H1 (cell line): ENCODE measurements around the gene CPO. TPM values are rescaled to one million over a fixed set of nuclear protein-coding genes. Genes with fewer than 3 reads are reported as not detected.

Experiments
- CTCF ChIA-PET: fragments of 300-600 bp; sonication (Branson Sonifier 250); formaldehyde crosslinking; loops from one replicate; lab custom pipeline; 2021; ENCODE audit not compliant: partially characterized antibody; lab: Charles Lee
- POLR2A ChIA-PET: fragments of 300-600 bp; sonication (Branson Sonifier 250); formaldehyde crosslinking; loops from one replicate; lab custom pipeline; 2021; ENCODE audit warnings: inconsistent platforms; ENCODE audit not compliant: partially characterized antibody; lab: Charles Lee
- DNase-seq, 2 experiments: peaks; one replicate each; pipeline versions ENCODE4 v3.0.0 to v3.0.0-alpha.2; 2010 to 2022; ENCODE audit warnings: low spot score in 2 of 2, low read depth in 1 of 2, mixed read lengths in 1 of 2
- FAIRE-seq: peaks from 2 replicates; lab custom pipeline; 2011; peaks lifted over from hg19 to GRCh38; lab: Jason Lieb, UNC
- H2AFZ ChIP-seq: 2 replicates; pipeline ENCODE4 v1.8.1; 2012; ENCODE audit warnings: low read length, inconsistent platforms
- H2AK5ac ChIP-seq: 2 replicates; pipeline ENCODE4 v1.6.1; 2013; ENCODE audit warnings: low read depth, low read length
- H2BK120ac ChIP-seq: replicated peaks from 2 replicates; pipeline ENCODE3; 2013; ENCODE audit warnings: low read depth, low read length, inconsistent platforms
- H2BK12ac ChIP-seq: 2 replicates; pipeline ENCODE4 v1.6.1; 2013; ENCODE audit warnings: low read depth, low read length
- H2BK15ac ChIP-seq: 2 replicates; pipeline ENCODE4 v1.6.1; 2013; ENCODE audit warnings: low read length
- H2BK20ac ChIP-seq: 2 replicates; pipeline ENCODE4 v1.6.1; 2013; ENCODE audit warnings: low read length
- H2BK5ac ChIP-seq: 2 replicates; pipeline ENCODE4 v1.6.1; 2013; ENCODE audit warnings: low read depth, low read length
- H3K14ac ChIP-seq: 2 replicates; pipeline ENCODE4 v1.6.1; 2013; ENCODE audit warnings: inconsistent platforms; ENCODE audit not compliant: insufficient read length
- H3K18ac ChIP-seq: 2 replicates; pipeline ENCODE4 v1.6.1; 2013; ENCODE audit warnings: low read length; ENCODE audit errors: extremely low read depth
- H3K23ac ChIP-seq: 2 replicates; pipeline ENCODE4 v1.6.1; 2013; ENCODE audit warnings: inconsistent platforms; ENCODE audit not compliant: insufficient read length
- H3K23me2 ChIP-seq: 2 replicates; pipeline ENCODE4 v1.6.1; 2013; ENCODE audit warnings: low read depth, low read length
- H3K27ac ChIP-seq: 2 replicates; pipeline ENCODE4 v1.6.1; 2011; ENCODE audit warnings: low read depth, low read length, inconsistent platforms
- H3K27me3 ChIP-seq, 4 experiments: replicated peaks in 1 of 4; 1 replicate in 1 of 4; 2 replicates in 3 of 4; pipeline versions ENCODE4 v1.6.1 to v1.8.1; 2011 to 2013; ENCODE audit warnings: low read length in 3 of 4, mild to moderate bottlenecking in 3 of 4, inconsistent platforms in 2 of 4, mixed read lengths in 2 of 4, moderate library complexity in 1 of 4; ENCODE audit not compliant: control insufficient read depth in 3 of 4, insufficient read depth in 3 of 4; ENCODE audit errors: extremely low read depth in 1 of 4
- H3K36me3 ChIP-seq, 4 experiments: 2 replicates each; pipeline versions ENCODE4 v1.6.1 to v1.8.1; 2011 to 2013; ENCODE audit warnings: mild to moderate bottlenecking in 4 of 4, low read length in 3 of 4, moderate library complexity in 2 of 4, control low read depth in 1 of 4, inconsistent platforms in 1 of 4; ENCODE audit not compliant: insufficient read depth in 4 of 4, control insufficient read depth in 2 of 4
- H3K4ac ChIP-seq: replicated peaks from 2 replicates; pipeline ENCODE3; 2013; ENCODE audit warnings: low read length, low read depth, mixed read lengths, inconsistent platforms; ENCODE audit not compliant: insufficient read length
- H3K4me1 ChIP-seq, 4 experiments: replicated peaks in 1 of 4; 1 replicate in 1 of 4; 2 replicates in 3 of 4; pipeline versions ENCODE4 v1.6.1 to v1.8.1; 2011 to 2013; ENCODE audit warnings: low read length in 3 of 4, inconsistent platforms in 2 of 4, mixed read lengths in 1 of 4; ENCODE audit not compliant: insufficient read depth in 4 of 4, control insufficient read depth in 3 of 4
- H3K4me2 ChIP-seq, 2 experiments: 2 replicates each; pipeline versions ENCODE4 v1.6.1 to v1.8.1; 2011 to 2013; ENCODE audit warnings: low read depth in 2 of 2, low read length in 2 of 2, control low read depth in 1 of 2, inconsistent platforms in 1 of 2, mild to moderate bottlenecking in 1 of 2; ENCODE audit not compliant: insufficient read depth in 1 of 2
- H3K4me3 ChIP-seq, 4 experiments: fragments of 200-600, 300-600 bp in 1 of 4; sonication (generic), shearing (Covaris generic), sonication (Bioruptor Twin) in 1 of 4; 2 replicates each; pipeline versions ENCODE4 v1.5.1 to v1.8.1; 2011 to 2016; ENCODE audit warnings: low read length in 4 of 4, low read depth in 3 of 4, control low read depth in 2 of 4, inconsistent platforms in 2 of 4, mild to moderate bottlenecking in 2 of 4, mixed read lengths in 1 of 4, moderate library complexity in 1 of 4; ENCODE audit not compliant: insufficient read depth in 2 of 4; ENCODE audit errors: extremely low read depth in 1 of 4
- H3K56ac ChIP-seq: replicated peaks from 2 replicates; pipeline ENCODE3; 2013; ENCODE audit warnings: low read depth, mild to moderate bottlenecking, mixed read lengths, low read length, inconsistent platforms; ENCODE audit not compliant: insufficient read length
- H3K79me1 ChIP-seq: 2 replicates; pipeline ENCODE4 v1.6.1; 2013; ENCODE audit warnings: low read depth, low read length, control low read depth
- H3K79me2 ChIP-seq, 2 experiments: 2 replicates each; pipeline versions ENCODE4 v1.6.1 to v1.8.1; 2012 to 2013; ENCODE audit warnings: low read length in 2 of 2, mild to moderate bottlenecking in 2 of 2, inconsistent platforms in 1 of 2; ENCODE audit not compliant: insufficient read depth in 2 of 2, control insufficient read depth in 1 of 2
- H3K9ac ChIP-seq, 4 experiments: replicated peaks in 1 of 4; 1 replicate in 1 of 4; 2 replicates in 3 of 4; pipeline versions ENCODE4 v1.6.1 to v1.8.1; 2011 to 2013; ENCODE audit warnings: low read depth in 3 of 4, low read length in 3 of 4, control low read depth in 2 of 4, mild to moderate bottlenecking in 2 of 4, moderate library complexity in 2 of 4, inconsistent platforms in 1 of 4; ENCODE audit errors: extremely low read depth in 1 of 4
- H3K9me3 ChIP-seq, 2 experiments: 2 replicates each; pipeline versions ENCODE4 v1.6.1 to v1.8.1; 2012 to 2013; ENCODE audit warnings: mild to moderate bottlenecking in 2 of 2, moderate library complexity in 2 of 2, control low read depth in 1 of 2, inconsistent platforms in 1 of 2, low read depth in 1 of 2, low read length in 1 of 2, mixed read lengths in 1 of 2; ENCODE audit not compliant: insufficient read depth in 2 of 2
- H4K20me1 ChIP-seq, 2 experiments: replicated peaks in 1 of 2; 2 replicates each; pipeline versions ENCODE3 to v1.8.1; 2011 to 2013; ENCODE audit warnings: inconsistent platforms in 2 of 2, low read length in 2 of 2, mild to moderate bottlenecking in 1 of 2; ENCODE audit not compliant: insufficient read depth in 2 of 2, control insufficient read depth in 1 of 2
- H4K5ac ChIP-seq: 2 replicates; pipeline ENCODE4 v1.6.1; 2013; ENCODE audit warnings: low read length, low read depth, mixed read lengths, inconsistent platforms; ENCODE audit not compliant: insufficient read length
- H4K8ac ChIP-seq: 2 replicates; pipeline ENCODE4 v1.8.0; 2013; ENCODE audit warnings: mild to moderate bottlenecking, moderate library complexity, low read length, inconsistent platforms; ENCODE audit not compliant: insufficient read depth; ENCODE audit errors: extremely low read depth
- H4K91ac ChIP-seq: replicated peaks from 2 replicates; pipeline ENCODE3; 2013; ENCODE audit warnings: low read length, mixed read lengths, inconsistent platforms; ENCODE audit not compliant: insufficient read length
- ASH2L ChIP-seq: fragments of 200-600, 300-600 bp; sonication (generic); IDR thresholded peaks from one replicate; pipeline ENCODE4 v1.7.1; 2017; ENCODE audit warnings: low read length
- BCL11A ChIP-seq, 2 experiments: IDR thresholded peaks; one replicate each; pipeline ENCODE4 v1.6.1; 2011; ENCODE audit warnings: low read depth in 2 of 2, low read length in 2 of 2, mild to moderate bottlenecking in 2 of 2
- CEBPB ChIP-seq: IDR thresholded peaks from 2 replicates; pipeline ENCODE4 v1.6.1; 2012; ENCODE audit warnings: low read depth, low read length
- CHD1 ChIP-seq: IDR thresholded peaks from 2 replicates; pipeline ENCODE4 v1.6.1; 2012; ENCODE audit warnings: low read depth, low read length, improper control_type of control experiment
- HDAC2 ChIP-seq, 2 experiments: fragments of 300-600 bp in 1 of 2; sonication (generic) in 1 of 2; IDR thresholded peaks; 2 replicates each; pipeline ENCODE4 v1.6.1; 2011 to 2012; ENCODE audit warnings: low read depth in 2 of 2, low read length in 2 of 2, mild to moderate bottlenecking in 2 of 2, moderate library complexity in 2 of 2, borderline replicate concordance in 1 of 2, inconsistent platforms in 1 of 2
- KDM1A ChIP-seq: fragments of 200-600, 300-600 bp; sonication (generic); IDR thresholded peaks from 2 replicates; pipeline ENCODE4 v1.7.1; 2016; ENCODE audit warnings: mild to moderate bottlenecking, low read length, borderline replicate concordance
- KDM5A ChIP-seq: fragments of 200-600 bp; IDR thresholded peaks from 2 replicates; pipeline ENCODE4 v1.7.1; 2012; ENCODE audit warnings: mild to moderate bottlenecking, low read length, inconsistent platforms, mixed read lengths
- SIRT6 ChIP-seq: IDR thresholded peaks from one replicate; pipeline ENCODE4 v1.7.1; 2012; ENCODE audit warnings: low read length, inconsistent platforms
- SUZ12 ChIP-seq: fragments of 200-600 bp; sonication (generic); IDR thresholded peaks from 2 replicates; pipeline ENCODE4 v1.6.1; 2012; ENCODE audit warnings: mild to moderate bottlenecking, inconsistent platforms, low read length, moderate library complexity, mixed read lengths
- TAF1 ChIP-seq: IDR thresholded peaks from 2 replicates; pipeline ENCODE4 v1.6.1; 2011; ENCODE audit warnings: mild to moderate bottlenecking, low read depth, low read length
- YY1 ChIP-seq: IDR thresholded peaks from 2 replicates; pipeline ENCODE4 v1.6.1; 2011; ENCODE audit warnings: low read depth, mild to moderate bottlenecking, low read length
- WGBS, 2 experiments: shearing (Covaris generic) in 1 of 2; methylation state at CpG; one replicate each; pipeline versions ENCODE4 v1.1.6 to v1.1.7; 2013 to 2015; ENCODE audit warnings: low lambda C conversion rate in 2 of 2, mixed read lengths in 2 of 2, inconsistent platforms in 1 of 2, low coverage in 1 of 2, missing lambda C conversion rate in 1 of 2; ENCODE audit not compliant: insufficient replicate concordance in 2 of 2, insufficient coverage in 1 of 2, insufficient read length in 1 of 2; ENCODE audit errors: extremely low coverage in 1 of 2, missing lambda C conversion rate in 1 of 2; 5-methylcytosine and 5-hydroxymethylcytosine counted together
- polyA plus RNA-seq, 7 experiments: library from polyadenylated mRNA; depleted of rRNA in 3 of 7; stranded (reverse) in 5 of 7; unstranded in 2 of 7; fragments of >200 nt in 5 of 7; fragments of 200-250 nt in 2 of 7; gene quantifications; 1 replicate in 5 of 7; 2 replicates in 1 of 7; 4 replicates in 1 of 7; pipeline versions ENCODE4 v1.2.1 to v1.2.3, GENCODE V29; 2011 to 2013; ENCODE audit warnings: missing spikeins in 2 of 7, mixed read lengths in 2 of 7
- total RNA-seq: library from RNA; stranded (reverse); fragmentation: NEBNext Ultra II Directional; extraction: Animal tissue kit (Norgen Biotek cat#: 25700); gene quantifications from 2 replicates; pipeline ENCODE4 v1.2.1, GENCODE V29; 2021

Gene CPO
- total and polyA plus RNA-seq, 2 of the 8 experiments (the other 6 are each of a cell fraction or from before 2014, with no cell fraction given): 1.3 TPM

- Histone ChIP-seq H2BK15ac (no peak overlapping the region), H3K9ac (no peak overlapping the region), H3K4ac (no peak overlapping the region), H2AK5ac (0 out of 2 replicates have a peak overlapping the region, but pooled peaks have one; percentile 29), H3K4me2 (peak overlapping the region; percentile 26 to 35; a peak in 3 of 4 replicates), H2BK5ac (peak overlapping the region; percentile 82; the same call in 1 of the 2 replicates), H2BK120ac (peak overlapping the region; percentile 2), H3K4me1 (peaks cover 0 to 18% (median 6%) of the 10 kb centered on the region in 4 experiments; a peak in 5 of 7 replicates), H3K27ac (peak overlapping the region; percentile 76), H3K14ac (no peak overlapping the region), H3K9me3 (no peaks in the 10 kb centered on the region), H3K18ac (peak overlapping the region; percentile 86), H2AFZ (no peak overlapping the region), H3K79me1 (no peaks in the 10 kb centered on the region), H4K5ac (peak overlapping the region; percentile 84), H3K79me2 (no peaks in the 10 kb centered on the region), H4K20me1 (no peaks in the 10 kb centered on the region), H3K36me3 (no peaks in the 10 kb centered on the region), H2BK12ac (peak overlapping the region; percentile 32; the same call in 1 of the 2 replicates), H3K23ac (no peak overlapping the region), H3K56ac (no peak overlapping the region), H4K8ac (no peak overlapping the region), H3K4me3 (peak overlapping the region in 1 of 4 experiments; percentile 40; a peak in 2 of 8 replicates), H2BK20ac (peak overlapping the region; percentile 73), H3K23me2 (no peaks in the 10 kb centered on the region), H3K27me3 (no peaks in the 10 kb centered on the region), H4K91ac (peak overlapping the region; percentile 72)
- DNase-seq (peak in 1 of 2 experiments; percentile 63), FAIRE-seq (peak; percentile 98)
- 67% methylated on average over 1 of the region's 1 CpG; no CpG with 5 or more reads in 1 of the 2 experiments for WGBS, 2 experiments
- ChIA-PET POLR2A (interaction anchor here (0.8 to 1.3 kb wide), 5 partner anchors 10 to 159 kb away, joined by 3 to 5 read pairs (median 3); no protein-coding TSS in a partner anchor), CTCF (interaction anchor here (0.6 to 2.5 kb wide), 13 partner anchors 9 to 491 kb away, joined by 3 to 6 read pairs (median 3); no protein-coding TSS in a partner anchor)
- TF ChIP-seq SIRT6: no peak
- peak; percentile 45; the same call in 1 of the 2 replicates for TF ChIP-seq YY1
- TF ChIP-seq SUZ12: no peak
- no peak for TF ChIP-seq HDAC2 (IDR thresholded peaks at IDR 0.05; ENCODE audit: borderline replicate concordance in 1 of 2, low read depth in 2 of 2, low read length in 2 of 2)
- TF ChIP-seq ASH2L: peak; percentile 83
- TF ChIP-seq BCL11A (IDR thresholded peaks at IDR 0.05; ENCODE audit: low read depth in 2 of 2, low read length in 2 of 2): peak in 1 of 2 experiments; percentile 4
- TF ChIP-seq KDM1A: no peak
- peak; percentile 67 for TF ChIP-seq TAF1
- TF ChIP-seq CEBPB: peak; percentile 82
- no peak; the same call in 1 of the 2 replicates for TF ChIP-seq CHD1
- no peak for TF ChIP-seq KDM5A
These were observed 69.0 kb downstream of the CPO start for GRCh38 chr2:207008105-207008990.
